ENCODE results near the gene TNXB. TPM values are rescaled to one million over a fixed set of nuclear protein-coding genes. Genes with fewer than 3 reads are reported as not detected.

TNXB gene
- total RNA-seq, 1 donor from 2014 or later = 10.3 TPM

DNA sequence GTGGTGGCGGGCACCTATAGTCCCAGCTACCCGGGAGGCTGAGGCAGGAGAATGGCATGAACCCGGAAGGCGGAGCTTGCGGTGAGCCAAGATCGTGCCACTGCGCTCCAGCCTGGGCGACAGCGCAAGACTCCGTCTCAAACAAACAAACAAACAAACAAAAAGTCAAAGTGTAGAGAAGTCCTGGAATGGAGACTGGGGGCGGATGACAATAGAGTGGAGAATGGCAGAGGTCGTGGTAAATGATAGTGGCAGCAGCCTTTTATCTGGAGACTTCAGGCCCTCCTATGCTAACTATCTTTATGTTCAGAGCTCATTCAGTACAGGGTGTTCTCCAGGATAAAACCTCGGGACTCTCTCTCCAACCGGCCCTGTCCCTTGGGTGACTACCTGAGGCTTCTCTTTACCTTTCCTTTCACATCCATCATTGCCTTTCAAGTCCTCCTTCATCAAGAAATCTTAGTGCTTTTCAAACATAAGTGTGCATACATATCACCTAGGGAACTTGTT is 22.4 kb upstream of the TNXB start:
- no peak for DNase-seq (ENCODE audit: low spot score, unreplicated experiment)
- Mint-ChIP-seq H3K4me1 (ENCODE audit: low read depth) (peaks cover 25% of the 10 kb centered on the region), H3K4me3 (ENCODE audit: low read depth) (peak overlapping the region; percentile 40), H3K9me3 (ENCODE audit: low read depth) (no peaks in the 10 kb centered on the region), H3K27me3 (peaks cover 6% of the 10 kb centered on the region), H3K36me3 (ENCODE audit: insufficient read depth) (no peaks in the 10 kb centered on the region), H3K27ac (no peak overlapping the region)
- no peak for TF ChIP-seq CTCF (IDR thresholded peaks at IDR 0.05; ENCODE audit: unreplicated experiment)

DNA sequence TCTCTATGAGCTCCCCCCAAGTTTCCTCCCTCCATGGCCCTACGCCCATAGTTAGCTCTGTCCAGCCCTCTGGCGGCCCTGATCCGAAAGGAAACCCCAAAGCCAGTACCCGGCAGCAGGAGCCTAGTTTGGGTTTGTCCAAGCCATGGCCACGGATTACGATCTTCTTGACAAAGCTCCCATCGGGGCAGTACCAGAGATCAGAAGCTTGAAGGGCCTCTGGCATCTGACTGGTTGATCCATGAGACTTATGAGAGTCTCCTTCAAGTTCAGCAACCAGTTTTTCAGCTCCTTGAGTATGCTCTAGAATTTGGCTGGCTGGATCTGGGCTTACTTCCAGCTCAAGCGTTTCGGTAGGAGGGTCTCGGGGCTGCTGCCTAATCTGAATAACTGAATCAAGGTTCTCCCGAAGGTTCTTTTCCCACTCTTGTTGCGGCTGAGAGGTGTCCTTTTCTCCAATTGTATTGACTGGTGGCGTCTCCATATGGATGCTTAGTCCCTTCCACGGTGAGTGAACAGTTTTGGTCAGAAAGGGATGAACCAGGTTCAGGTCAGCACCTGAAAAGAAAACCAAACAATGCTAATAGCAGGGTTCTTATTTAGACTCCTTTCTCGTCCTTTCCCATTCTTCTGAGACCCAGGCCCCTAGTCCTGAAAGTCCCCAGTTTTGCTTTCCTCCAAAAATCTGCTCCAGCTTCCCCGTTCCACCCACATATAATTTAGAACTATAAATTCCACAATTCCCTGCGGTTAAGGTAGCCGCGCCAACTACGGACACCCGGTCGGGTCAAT is 20.4 kb upstream of the TNXB start:
- peak overlapping the region; percentile 92 for H3K4me3 Mint-ChIP-seq (ENCODE audit: low read depth)
- H3K9me3 Mint-ChIP-seq (ENCODE audit: low read depth) = no peaks in the 10 kb centered on the region
- H3K36me3 Mint-ChIP-seq (ENCODE audit: insufficient read depth) = peaks cover 4% of the 10 kb centered on the region
- peaks cover 27% of the 10 kb centered on the region for H3K4me1 Mint-ChIP-seq (ENCODE audit: low read depth)
- DNase-seq (ENCODE audit: low spot score, unreplicated experiment) = no peak
- TF ChIP-seq CTCF (IDR thresholded peaks at IDR 0.05; ENCODE audit: unreplicated experiment) = no peak
- H3K27me3 Mint-ChIP-seq = peaks cover 3% of the 10 kb centered on the region
- peak overlapping the region; percentile 98 for H3K27ac Mint-ChIP-seq

DNA sequence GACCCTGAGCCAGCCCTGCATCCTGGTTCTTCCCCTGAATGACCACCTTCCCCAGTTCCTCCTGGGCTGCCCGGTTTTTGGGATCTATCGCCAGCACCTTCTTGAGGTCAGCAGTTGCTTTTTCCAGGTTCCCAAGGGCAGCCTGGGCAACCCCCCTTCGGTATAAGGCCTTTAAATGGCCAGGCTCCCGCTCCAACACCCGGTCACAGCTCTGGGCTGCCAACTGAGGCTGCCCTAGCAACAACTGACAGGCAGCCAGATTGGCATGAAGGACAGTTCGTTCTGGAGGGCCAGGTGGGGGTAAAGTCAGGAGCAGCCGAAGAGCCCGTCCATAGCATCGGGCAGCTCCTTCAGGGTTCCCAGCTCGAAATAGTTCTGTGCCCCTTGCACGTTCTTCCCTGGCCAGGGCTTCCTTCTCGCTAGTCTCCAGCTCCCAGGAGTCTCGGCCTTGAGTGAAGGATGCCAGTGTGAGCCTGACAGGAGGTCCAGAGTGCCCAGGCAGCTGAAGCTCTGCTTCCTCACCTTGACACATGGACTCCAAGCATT is 19.7 kb upstream of the TNXB start:
- H3K27me3 Mint-ChIP-seq = peaks cover 1% of the 10 kb centered on the region
- TF ChIP-seq CTCF (IDR thresholded peaks at IDR 0.05; ENCODE audit: unreplicated experiment) = no peak
- DNase-seq (ENCODE audit: low spot score, unreplicated experiment) = no peak
- peak overlapping the region; percentile 100 for H3K4me3 Mint-ChIP-seq (ENCODE audit: low read depth)
- peak overlapping the region; percentile 99 for H3K27ac Mint-ChIP-seq
- H3K36me3 Mint-ChIP-seq (ENCODE audit: insufficient read depth) = peaks cover 9% of the 10 kb centered on the region
- H3K9me3 Mint-ChIP-seq (ENCODE audit: low read depth) = no peaks in the 10 kb centered on the region
- H3K4me1 Mint-ChIP-seq (ENCODE audit: low read depth) = peaks cover 27% of the 10 kb centered on the region

- Mint-ChIP-seq H3K36me3 (ENCODE audit: insufficient read depth) (peaks cover 13% of the 10 kb centered on the region), H3K9me3 (ENCODE audit: low read depth) (no peaks in the 10 kb centered on the region), H3K4me3 (ENCODE audit: low read depth) (peak within 1 kb of the TSS; percentile 100), H3K27me3 (no peaks in the 10 kb centered on the region), H3K27ac (peak within 1 kb of the TSS; percentile 99), H3K4me1 (ENCODE audit: low read depth) (peaks cover 27% of the 10 kb centered on the region)
- DNase-seq (ENCODE audit: low spot score, unreplicated experiment) = peak; percentile 86
- TF ChIP-seq CTCF (IDR thresholded peaks at IDR 0.05; ENCODE audit: unreplicated experiment) = no peak
Measured at GRCh38 chr6:32127717-32128592, 18.8 kb upstream of the TNXB start, which contains the start of gene ATF6B. ATF6B (minus strand) TSS chr6:32128246; CDS start chr6:32128207, 39 bp downstream.

DNA sequence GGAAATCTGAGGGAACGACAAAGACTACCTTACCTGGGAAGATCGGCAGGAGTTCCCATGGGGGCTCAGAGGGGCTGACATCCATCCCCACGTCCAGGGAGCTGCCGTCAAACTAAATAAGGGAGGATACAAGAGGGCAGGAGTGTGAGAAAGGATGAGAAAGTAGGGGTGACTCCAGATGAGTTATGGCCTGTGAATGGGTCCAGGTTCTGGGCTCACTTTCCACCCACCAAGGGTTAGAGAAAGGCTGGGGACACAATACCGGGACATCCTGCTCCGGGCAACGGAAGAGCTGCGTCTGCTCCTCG is 18.2 kb upstream of the TNXB start:
- DNase-seq (ENCODE audit: low spot score, unreplicated experiment) = no peak
- Mint-ChIP-seq H3K9me3 (ENCODE audit: low read depth) (no peaks in the 10 kb centered on the region), H3K36me3 (ENCODE audit: insufficient read depth) (peaks cover 16% of the 10 kb centered on the region), H3K27ac (peak overlapping the region; percentile 99), H3K27me3 (no peaks in the 10 kb centered on the region), H3K4me3 (ENCODE audit: low read depth) (peak overlapping the region; percentile 100), H3K4me1 (ENCODE audit: low read depth) (peaks cover 27% of the 10 kb centered on the region)
- no peak for TF ChIP-seq CTCF (IDR thresholded peaks at IDR 0.05; ENCODE audit: unreplicated experiment)
